Right renal cortex interstitium (tissue), 3 donors: Measurements from ENCODE around the gene DCP1B. TPM values are rescaled to one million over a fixed set of nuclear protein-coding genes. Genes with fewer than 3 reads are reported as not detected.

ENCODE experiments used
- DNase-seq, 3 donors: peaks; one replicate each; pipeline ENCODE4 v3.0.0-alpha.2; 2013; ENCODE audit warnings: low read depth in 3 of 3, low spot score in 2 of 3
- polyA plus RNA-seq, 3 donors: library from polyadenylated mRNA; unstranded; fragments of 120-200 nt; gene quantifications; one replicate each; pipeline ENCODE4 v1.2.1, GENCODE V29; 2013; ENCODE audit not compliant: insufficient read length in 3 of 3

DCP1B gene
- polyA plus RNA-seq, 3 donors = 28.7 to 35.6 (median 30.5) TPM

GRCh38 chr12:1908758-1909157, 95.5 kb downstream of the DCP1B start:
- no peak for DNase-seq

GRCh38 chr12:1907652-1908611, 96.3 kb downstream of the DCP1B start:
- no peak for DNase-seq

- no peak for DNase-seq
Observed at GRCh38 chr12:1906579-1906978, 97.7 kb downstream of the DCP1B start.

- no peak for DNase-seq
Observed at GRCh38 chr12:1904875-1905274, 99.4 kb downstream of the DCP1B start.

- no peak for DNase-seq
Observed at GRCh38 chr12:1896964-1897363, 107.3 kb downstream of the DCP1B start.

Other genes with a start within 250 kb of the DCP1B start
- gene LRTM2, start 183.9 kb downstream of the DCP1B start, polyA plus RNA-seq = under 1 TPM; 0.31 to 0.42 (median 0.33) TPM
- 1 to 10 TPM; 1.8 to 2.4 (median 2.3) TPM for gene CACNA2D4, start 85.8 kb downstream of the DCP1B start, polyA plus RNA-seq
- gene CACNA1C, start 48.5 kb upstream of the DCP1B start, polyA plus RNA-seq = 1 to 10 TPM; 5.7 to 6.4 (median 5.8) TPM